ENCODE measurements around the gene APBA1. TPM values are rescaled to one million over a fixed set of nuclear protein-coding genes. Genes with fewer than 3 reads are reported as not detected.

The APBA1 gene
- total and polyA plus RNA-seq, 2 of the 8 experiments (the other 6 are each of a cell fraction or from before 2014, with no cell fraction given): 0.36 to 0.60 TPM

DNA sequence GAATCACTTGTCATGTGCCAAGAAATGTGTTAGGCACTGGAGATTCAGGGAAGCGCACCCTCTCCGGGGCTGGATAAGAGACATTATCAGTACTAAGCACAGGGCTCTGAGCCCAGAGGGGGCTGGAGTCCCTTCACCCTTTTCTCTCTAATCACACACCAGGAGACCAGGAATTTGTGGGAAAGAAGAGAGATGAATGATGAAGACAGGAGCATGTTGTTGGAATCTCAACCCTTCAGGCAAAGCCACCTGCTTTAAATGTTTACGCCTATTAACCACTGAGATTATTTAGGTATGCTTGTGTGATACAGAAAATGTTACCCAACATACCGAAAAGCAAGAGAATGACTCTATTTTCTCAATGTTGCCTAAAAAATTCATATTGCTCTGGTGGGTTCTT is 227.4 kb downstream of the APBA1 start:
- Histone ChIP-seq H2AK5ac (ENCODE audit: low read depth, low read length) (no peak overlapping the region), H3K9ac (replicated peaks in 1 of 4; ENCODE audit: extremely low read depth in 1 of 4, low read depth in 3 of 4, low read length in 3 of 4) (no peak overlapping the region), H3K4me3 (ENCODE audit: extremely low read depth in 1 of 4, insufficient read depth in 2 of 4, low read depth in 3 of 4, low read length in 4 of 4) (no peak overlapping the region), H4K20me1 (replicated peaks in 1 of 2; ENCODE audit: control insufficient read depth in 1 of 2, insufficient read depth in 2 of 2, low read length in 2 of 2) (no peaks in the 10 kb centered on the region), H2BK15ac (ENCODE audit: low read length) (no peak overlapping the region), H2BK20ac (ENCODE audit: low read length) (no peak overlapping the region), H3K4me1 (replicated peaks in 1 of 4; ENCODE audit: control insufficient read depth in 3 of 4, insufficient read depth in 4 of 4, low read length in 3 of 4) (no peaks in the 10 kb centered on the region; a peak in 2 of 7 replicates), H3K4ac (replicated peaks; ENCODE audit: insufficient read length, low read depth, low read length) (no peak overlapping the region), H3K14ac (ENCODE audit: insufficient read length) (no peak overlapping the region), H4K91ac (replicated peaks; ENCODE audit: insufficient read length, low read length) (no peak overlapping the region), H4K8ac (ENCODE audit: extremely low read depth, insufficient read depth, low read length) (no peak overlapping the region), H3K36me3 (ENCODE audit: control insufficient read depth in 2 of 4, insufficient read depth in 4 of 4, low read length in 3 of 4) (no peaks in the 10 kb centered on the region), H3K56ac (replicated peaks; ENCODE audit: insufficient read length, low read depth, low read length) (no peak overlapping the region), H2AFZ (ENCODE audit: low read length) (no peak overlapping the region), H3K27ac (ENCODE audit: low read depth, low read length) (no peak overlapping the region), H3K23ac (ENCODE audit: insufficient read length) (no peak overlapping the region), H3K18ac (ENCODE audit: extremely low read depth, low read length) (no peak overlapping the region), H3K79me2 (ENCODE audit: control insufficient read depth in 1 of 2, insufficient read depth in 2 of 2, low read length in 2 of 2) (no peaks in the 10 kb centered on the region), H2BK120ac (replicated peaks; ENCODE audit: low read depth, low read length) (no peak overlapping the region), H3K27me3 (replicated peaks in 1 of 4; ENCODE audit: control insufficient read depth in 3 of 4, extremely low read depth in 1 of 4, insufficient read depth in 3 of 4, low read length in 3 of 4) (no peaks in the 10 kb centered on the region), H2BK12ac (ENCODE audit: low read depth, low read length) (no peak overlapping the region), H3K9me3 (ENCODE audit: insufficient read depth in 2 of 2, low read depth in 1 of 2, low read length in 1 of 2) (peaks cover 4 to 6% of the 10 kb centered on the region in 2 experiments; a peak in 1 of 4 replicates), H3K23me2 (ENCODE audit: low read depth, low read length) (no peaks in the 10 kb centered on the region; the same call in 1 of the 2 replicates), H4K5ac (ENCODE audit: insufficient read length, low read depth, low read length) (no peak overlapping the region), H3K4me2 (ENCODE audit: insufficient read depth in 1 of 2, low read depth in 2 of 2, low read length in 2 of 2) (no peak overlapping the region), H3K79me1 (ENCODE audit: low read depth, low read length) (no peaks in the 10 kb centered on the region), H2BK5ac (ENCODE audit: low read depth, low read length) (no peak overlapping the region)
- POLR2A ChIA-PET (ENCODE audit: partially characterized antibody): no interaction called here
- TF ChIP-seq SP4 (IDR thresholded peaks at IDR 0.05; ENCODE audit: low read length) (no peak), GABPA (IDR thresholded peaks at IDR 0.05; ENCODE audit: borderline replicate concordance, insufficient read depth, low read length) (no peak), SUZ12 (IDR thresholded peaks at IDR 0.05; ENCODE audit: low read length) (no peak)
- DNase-seq (ENCODE audit: low read depth in 1 of 2, low spot score in 2 of 2): no peak
- WGBS, 2 experiments (ENCODE audit: extremely low coverage in 1 of 2, insufficient coverage in 1 of 2, insufficient read length in 1 of 2, insufficient replicate concordance in 2 of 2, low coverage in 1 of 2, low lambda C conversion rate in 2 of 2, missing lambda C conversion rate in 1 of 2): 88% methylated on average over 4 of the region's 4 CpGs; no CpG with 5 or more reads in 1 of the 2 experiments
- no peak for FAIRE-seq
- CTCF ChIA-PET (ENCODE audit: partially characterized antibody): interaction anchor here (2.7 to 3.2 kb wide), 3 partner anchors 12 to 103 kb away, joined by 6 to 14 read pairs (median 14); no protein-coding TSS in a partner anchor

Data from H1 (cell line).